Pancreas (tissue), 10 donors: ENCODE results near the gene SLC8A1. TPM values are rescaled to one million over a fixed set of nuclear protein-coding genes. Genes with fewer than 3 reads are reported as not detected.

Experiments used
- ATAC-seq, 4 donors: fragments of 200-7000 bp; cut with Tn5 transposase; one replicate each; pipeline versions ENCODE4 v1.8.0 to v1.9.1; 2020; ENCODE audit warnings: mild to moderate bottlenecking in 4 of 4, moderate library complexity in 4 of 4
- DNase-seq, 6 donors: peaks; one replicate each; pipeline ENCODE4 v3.0.0-alpha.2; 2020
- FAIRE-seq: peaks from 2 replicates; lab custom pipeline; 2012; peaks lifted over from hg19 to GRCh38; lab: Jason Lieb, UNC
- H3K27ac ChIP-seq, 4 donors: fragments of 200-600 bp; sonication (generic); 1 replicate in 3 of 4; 2 replicates in 1 of 4; pipeline versions ENCODE4 v1.5.0 to v1.8.0; 2020
- H3K27me3 ChIP-seq, 4 donors: fragments of 200-600 bp; one replicate each; pipeline ENCODE4 v1.8.0; 2021
- H3K36me3 ChIP-seq, 3 donors: fragments of 200-600 bp; sonication (generic) in 1 of 3; one replicate each; pipeline versions ENCODE4 v1.5.0 to v1.8.0; 2020 to 2021
- H3K4me1 ChIP-seq, 3 donors: fragments of 200-600 bp; one replicate each; pipeline ENCODE4 v1.8.0; 2021
- H3K4me3 ChIP-seq, 4 donors: fragments of 200-600 bp; sonication (generic) in 2 of 4; one replicate each; pipeline versions ENCODE4 v1.5.0 to v1.8.0; 2020 to 2021
- H3K9me3 ChIP-seq, 4 donors: fragments of 200-600 bp; one replicate each; pipeline ENCODE4 v1.8.0; 2021
- WGBS, 2 donors: extraction: QIAGEN DNeasy Blood & Tissue Kit; methylation state at CpG; one replicate each; pipeline ENCODE4 v1.1.7; 2013; 5-methylcytosine and 5-hydroxymethylcytosine counted together
- intact Hi-C, 3 donors: fragments of 100-400 bp; cut with DNase I; formaldehyde crosslinking; loops; one replicate each; pipeline versions ENCODE4 v1.11.1 to v1.14.2; 2022
- polyA plus RNA-seq, 2 donors: library from polyadenylated mRNA; stranded (reverse); fragments of 200-250 nt; gene quantifications; one replicate each; pipeline ENCODE4 v1.2.3, GENCODE V29; 2013
- total RNA-seq, 6 donors: library from RNA; stranded (reverse); fragmentation: NEBNext Ultra II Directional in 4 of 6; extraction: Animal tissue kit (Norgen Biotek cat#: 25700) in 4 of 6; gene quantifications; one replicate each; pipeline versions ENCODE4 v1.2.1 to v1.2.4, GENCODE V29; 2021 to 2023
- TF ChIP-seq, protein P1 (sequence below), 4 donors: fragments of 200-600 bp; sonication (generic) in 3 of 4; IDR thresholded peaks; one replicate each; pipeline versions ENCODE4 v1.5.0 to v1.8.0; 2021; ENCODE audit warnings: antibody characterized with exemption in 4 of 4
- donor health status: healthy with polysubstance abuse.
- donor health status: DM: no; HTN: no; CAD: no; lungs with moderate emphysema.
- donor health status: DM: no; HTN: no; CAD: no.
- donor health status: control.
- donor health status: control.
- donor health status: Bipolar disorder and iron deficiency.
- donor health status: DM: yes; HTN: yes; CAD: no.
- donor health status: DM: no; HTN: no; CAD: no.
- donor health status: DM: no; HTN: no; CAD: no.
- donor health status: DM: yes; HTN: yes; CAD: no.

The SLC8A1 gene
- total and polyA plus RNA-seq, 8 donors, result 0.19 to 12.4 (median 2.3) TPM

DNA sequence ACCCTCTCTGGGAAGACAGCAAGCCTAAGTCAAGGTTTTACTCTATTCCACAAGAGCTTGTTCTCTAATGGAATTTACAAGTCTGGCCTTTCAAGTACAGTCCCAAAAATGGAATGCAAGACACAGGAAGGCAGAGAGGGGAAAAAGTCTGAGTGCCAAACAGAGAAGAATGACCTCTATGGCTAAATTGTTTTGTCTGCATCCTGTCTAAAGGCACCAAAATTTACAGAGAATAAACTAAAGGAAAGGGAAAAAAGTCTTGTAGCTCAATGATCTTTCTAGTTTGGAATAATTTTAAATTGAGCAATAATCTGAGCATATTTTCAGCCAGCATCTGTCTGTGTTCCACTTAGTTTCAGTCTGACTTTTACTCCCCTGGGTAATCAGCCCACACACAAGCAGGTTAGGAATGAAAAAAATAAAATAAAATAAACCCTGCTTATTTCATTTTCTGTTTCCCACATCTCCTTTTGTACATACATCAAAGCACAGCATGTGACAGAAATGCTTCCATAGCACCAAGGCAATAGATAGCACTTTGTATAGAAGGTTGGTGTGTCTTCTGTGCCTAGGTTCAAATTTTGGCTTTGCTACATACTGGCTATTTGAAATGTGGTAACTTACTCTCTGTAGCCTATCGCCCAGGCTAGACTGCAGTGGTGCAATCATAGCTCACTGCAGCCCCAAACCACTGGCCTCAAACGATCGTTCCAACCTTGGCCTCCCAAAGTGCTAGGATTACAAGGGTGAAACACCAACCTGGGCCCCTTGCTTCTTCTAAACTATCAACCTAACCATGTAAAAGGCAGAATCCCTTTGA, 105.1 kb downstream of the SLC8A1 start:
- Histone ChIP-seq H3K27ac (no peak overlapping the region), H3K36me3 (no peaks in the 10 kb centered on the region), H3K27me3 (no peaks in the 10 kb centered on the region), H3K4me3 (no peak overlapping the region), H3K4me1 (no peaks in the 10 kb centered on the region), H3K9me3 (no peaks in the 10 kb centered on the region)
- WGBS, 2 donors, result 76 to 86% methylated on average over 3 of the region's 3 CpGs
- TF ChIP-seq, protein P1, sequence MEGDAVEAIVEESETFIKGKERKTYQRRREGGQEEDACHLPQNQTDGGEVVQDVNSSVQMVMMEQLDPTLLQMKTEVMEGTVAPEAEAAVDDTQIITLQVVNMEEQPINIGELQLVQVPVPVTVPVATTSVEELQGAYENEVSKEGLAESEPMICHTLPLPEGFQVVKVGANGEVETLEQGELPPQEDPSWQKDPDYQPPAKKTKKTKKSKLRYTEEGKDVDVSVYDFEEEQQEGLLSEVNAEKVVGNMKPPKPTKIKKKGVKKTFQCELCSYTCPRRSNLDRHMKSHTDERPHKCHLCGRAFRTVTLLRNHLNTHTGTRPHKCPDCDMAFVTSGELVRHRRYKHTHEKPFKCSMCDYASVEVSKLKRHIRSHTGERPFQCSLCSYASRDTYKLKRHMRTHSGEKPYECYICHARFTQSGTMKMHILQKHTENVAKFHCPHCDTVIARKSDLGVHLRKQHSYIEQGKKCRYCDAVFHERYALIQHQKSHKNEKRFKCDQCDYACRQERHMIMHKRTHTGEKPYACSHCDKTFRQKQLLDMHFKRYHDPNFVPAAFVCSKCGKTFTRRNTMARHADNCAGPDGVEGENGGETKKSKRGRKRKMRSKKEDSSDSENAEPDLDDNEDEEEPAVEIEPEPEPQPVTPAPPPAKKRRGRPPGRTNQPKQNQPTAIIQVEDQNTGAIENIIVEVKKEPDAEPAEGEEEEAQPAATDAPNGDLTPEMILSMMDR (IDR thresholded peaks at IDR 0.05), result no peak
- ATAC-seq, result peak in 3 of 4 donors; percentile 23 to 51 (median 50)
- DNase-seq, result no peak
- FAIRE-seq, result no peak
- intact Hi-C loops, result no loop called here

DNA sequence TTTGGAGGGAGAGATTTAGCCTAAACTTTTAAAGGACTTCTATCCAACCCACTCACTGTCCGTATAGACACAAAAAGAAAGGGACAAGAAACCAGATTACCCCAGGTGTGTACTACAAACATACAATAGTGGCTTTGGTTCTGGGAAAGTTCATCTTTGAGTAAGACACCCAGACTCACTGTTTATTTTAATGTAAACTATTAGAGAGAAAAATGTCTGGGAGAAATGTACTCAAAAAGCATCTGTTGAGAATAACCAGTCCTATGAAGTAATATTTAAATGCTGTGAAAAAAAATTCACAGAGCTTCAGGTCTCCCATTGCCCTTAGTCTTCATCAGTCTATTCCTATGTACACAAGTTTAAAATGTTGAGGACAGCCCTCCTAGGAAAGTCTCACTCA, 107.5 kb downstream of the SLC8A1 start:
- H3K36me3 ChIP-seq, result no peaks in the 10 kb centered on the region
- no peak overlapping the region for H3K4me3 ChIP-seq
- DNase-seq, result no peak
- no peak for ATAC-seq
- H3K4me1 ChIP-seq, result no peaks in the 10 kb centered on the region
- no peaks in the 10 kb centered on the region for H3K9me3 ChIP-seq
- TF ChIP-seq, protein P1 (IDR thresholded peaks at IDR 0.05), result no peak
- H3K27ac ChIP-seq, result no peak overlapping the region
- no peak for FAIRE-seq
- intact Hi-C loops, result no loop called here
- 44 to 52% methylated on average over 1 of the region's 1 CpG for WGBS, 2 donors
- H3K27me3 ChIP-seq, result no peaks in the 10 kb centered on the region

DNA sequence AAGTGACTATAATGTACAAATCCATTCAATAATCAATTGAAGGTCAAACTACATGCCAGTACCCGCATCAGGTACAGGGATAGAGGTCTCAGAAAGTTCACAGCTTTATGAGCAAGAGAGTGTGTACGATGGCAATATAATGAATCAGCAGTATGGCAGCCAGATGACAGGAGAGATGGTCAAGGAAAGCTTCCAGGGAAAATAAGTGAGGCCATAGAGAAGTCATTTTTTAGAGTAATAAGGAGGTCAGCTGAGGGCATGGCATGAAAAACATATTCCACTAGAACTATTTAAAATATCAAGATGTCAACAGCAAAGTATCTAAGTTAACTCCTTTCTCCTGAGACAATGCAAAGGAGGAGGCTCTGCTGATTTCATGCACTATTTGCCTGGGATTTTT, 108.0 kb downstream of the SLC8A1 start:
- TF ChIP-seq, protein P1 (IDR thresholded peaks at IDR 0.05), result no peak
- no peak overlapping the region for H3K4me3 ChIP-seq
- FAIRE-seq, result no peak

DNA sequence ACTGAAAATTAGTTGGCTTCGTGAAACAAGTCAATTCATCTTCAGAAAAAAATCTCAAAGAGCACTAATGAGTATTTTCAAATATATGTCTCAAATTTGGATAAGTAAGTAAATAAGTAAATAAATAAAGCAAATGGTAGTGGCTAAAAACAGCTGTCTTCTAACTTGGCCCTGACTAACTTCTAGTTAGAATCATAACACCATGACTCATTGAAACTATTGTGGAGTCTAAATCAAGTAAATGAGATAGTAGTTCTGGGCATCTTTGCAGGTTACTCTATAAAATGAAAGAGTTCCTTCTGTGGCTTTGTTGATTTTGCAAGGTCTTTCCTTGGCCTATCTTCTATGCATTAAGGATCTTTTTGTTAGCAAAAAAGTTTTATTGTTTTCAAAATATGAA, 110.7 kb downstream of the SLC8A1 start:
- no peaks in the 10 kb centered on the region for H3K4me1 ChIP-seq
- H3K4me3 ChIP-seq, result no peak overlapping the region
- no peaks in the 10 kb centered on the region for H3K27me3 ChIP-seq
- no peaks in the 10 kb centered on the region for H3K9me3 ChIP-seq
- intact Hi-C loops, result no loop called here
- H3K27ac ChIP-seq, result no peak overlapping the region
- TF ChIP-seq, protein P1 (IDR thresholded peaks at IDR 0.05), result no peak
- ATAC-seq, result no peak
- H3K36me3 ChIP-seq, result no peaks in the 10 kb centered on the region
- DNase-seq, result no peak
- no peak for FAIRE-seq
- 76 to 81% methylated on average over 1 of the region's 1 CpG for WGBS, 2 donors

More for the DNA sequence above, 108.0 kb downstream of the SLC8A1 start:
- no peak for ATAC-seq
- DNase-seq, result no peak
- WGBS, 2 donors, result 56% methylated on average over 2 of the region's 2 CpGs
- Histone ChIP-seq H3K9me3 (no peaks in the 10 kb centered on the region), H3K4me1 (no peaks in the 10 kb centered on the region), H3K27me3 (no peaks in the 10 kb centered on the region), H3K36me3 (no peaks in the 10 kb centered on the region), H3K27ac (no peak overlapping the region)
- intact Hi-C loops, result no loop called here

DNA sequence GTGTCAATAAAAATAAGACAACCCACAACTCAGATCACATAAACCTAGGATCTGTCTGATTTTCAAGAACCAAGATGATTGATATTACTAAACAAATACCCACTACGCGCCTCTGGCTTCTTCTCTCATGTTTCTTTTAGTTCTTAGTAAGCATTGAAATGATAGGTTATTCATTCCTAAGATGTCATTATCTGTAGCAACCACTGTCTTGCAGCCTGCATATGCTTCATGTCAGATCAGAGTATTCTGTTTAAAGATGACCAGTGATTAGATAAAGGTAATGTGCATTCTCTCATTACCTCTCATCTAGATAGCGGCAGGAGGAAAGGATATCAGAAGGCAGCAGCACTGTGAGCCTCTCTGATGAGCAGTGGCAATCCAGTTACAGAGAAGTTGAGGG, 112.9 kb downstream of the SLC8A1 start:
- H3K27ac ChIP-seq, result no peak overlapping the region
- ATAC-seq (no peak), FAIRE-seq (no peak), DNase-seq (no peak)
- no peaks in the 10 kb centered on the region for H3K9me3 ChIP-seq
- no peak overlapping the region for H3K4me3 ChIP-seq
- intact Hi-C loops, result no loop called here
- TF ChIP-seq, protein P1 (IDR thresholded peaks at IDR 0.05), result no peak
- WGBS, 2 donors, result 70 to 76% methylated on average over 3 of the region's 3 CpGs
- H3K4me1 ChIP-seq, result no peaks in the 10 kb centered on the region
- H3K36me3 ChIP-seq, result no peaks in the 10 kb centered on the region
- no peaks in the 10 kb centered on the region for H3K27me3 ChIP-seq
